ENCODE measurements around the gene C2orf76. TPM values are rescaled to one million over a fixed set of nuclear protein-coding genes. Genes with fewer than 3 reads are reported as not detected.

The C2orf76 gene
- polyA plus RNA-seq, 1 of the 3 experiments (the other 2 are of a cell fraction): 6.0 TPM

GRCh38 chr2:119265693-119266066 lies 101.0 kb downstream of the C2orf76 start:
- H3K9ac ChIP-seq: no peak overlapping the region
- no peaks in the 10 kb centered on the region for H3K79me2 ChIP-seq (ENCODE audit: insufficient read depth)
- H3F3A ChIP-seq (replicated peaks; ENCODE audit: insufficient read depth): no peaks in the 10 kb centered on the region
- no peaks in the 10 kb centered on the region for H3K9me3 ChIP-seq
- no peak overlapping the region for H2AFZ ChIP-seq (ENCODE audit: low read depth)
- POLR2A ChIA-PET: no interaction called here
- no peak overlapping the region for H3K4me3 ChIP-seq (ENCODE audit: low read depth in 2 of 2, low read length in 1 of 2)
- H3K9me2 ChIP-seq: no peaks in the 10 kb centered on the region
- no peaks in the 10 kb centered on the region for H3K4me1 ChIP-seq (ENCODE audit: control insufficient read depth in 1 of 2, insufficient read depth in 2 of 2, low read depth in 1 of 2, low read length in 1 of 2)
- WGBS (ENCODE audit: low lambda C conversion rate): 80% methylated on average over 6 of the region's 6 CpGs
- no peaks in the 10 kb centered on the region for H3K27me3 ChIP-seq (ENCODE audit: insufficient read depth)
- no peak overlapping the region for H3K4me2 ChIP-seq
- no peak overlapping the region for H3K27ac ChIP-seq (ENCODE audit: low read depth in 2 of 2, low read length in 1 of 2)
- no peaks in the 10 kb centered on the region for H3K36me3 ChIP-seq (replicated peaks in 1 of 2; ENCODE audit: control insufficient read depth in 1 of 2, insufficient read depth in 2 of 2, low read length in 1 of 2)
- TF ChIP-seq RXRA (IDR thresholded peaks at IDR 0.05; ENCODE audit: borderline replicate concordance, low read depth) (no peak), USF2 (IDR thresholded peaks at IDR 0.05; ENCODE audit: borderline replicate concordance, low read depth, low read length) (no peak), ELF1 (IDR thresholded peaks at IDR 0.05) (no peak), MXI1 (IDR thresholded peaks at IDR 0.05; ENCODE audit: low read depth, low read length) (no peak), REST (IDR thresholded peaks at IDR 0.05; ENCODE audit: low read depth, low read length) (no peak), SMC3 (IDR thresholded peaks at IDR 0.05; ENCODE audit: low read depth, low read length) (no peak), GATA2 (CRISPR knock-in tag; IDR thresholded peaks at IDR 0.05) (no peak), CHD2 (IDR thresholded peaks at IDR 0.05; ENCODE audit: low read length, partially characterized antibody) (no peak), TEAD4 (IDR thresholded peaks at IDR 0.05; ENCODE audit: borderline replicate concordance, insufficient read depth) (no peak), RFX5 (IDR thresholded peaks at IDR 0.05; ENCODE audit: low read length) (no peak), FOXJ3 (CRISPR knock-in tag; IDR thresholded peaks at IDR 0.05) (no peak)
- TF ChIP-seq, protein P1, sequence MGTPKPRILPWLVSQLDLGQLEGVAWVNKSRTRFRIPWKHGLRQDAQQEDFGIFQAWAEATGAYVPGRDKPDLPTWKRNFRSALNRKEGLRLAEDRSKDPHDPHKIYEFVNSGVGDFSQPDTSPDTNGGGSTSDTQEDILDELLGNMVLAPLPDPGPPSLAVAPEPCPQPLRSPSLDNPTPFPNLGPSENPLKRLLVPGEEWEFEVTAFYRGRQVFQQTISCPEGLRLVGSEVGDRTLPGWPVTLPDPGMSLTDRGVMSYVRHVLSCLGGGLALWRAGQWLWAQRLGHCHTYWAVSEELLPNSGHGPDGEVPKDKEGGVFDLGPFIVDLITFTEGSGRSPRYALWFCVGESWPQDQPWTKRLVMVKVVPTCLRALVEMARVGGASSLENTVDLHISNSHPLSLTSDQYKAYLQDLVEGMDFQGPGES (IDR thresholded peaks at IDR 0.05; ENCODE audit: low read depth, low read length): no peak
- TF ChIP-seq, protein P2, sequence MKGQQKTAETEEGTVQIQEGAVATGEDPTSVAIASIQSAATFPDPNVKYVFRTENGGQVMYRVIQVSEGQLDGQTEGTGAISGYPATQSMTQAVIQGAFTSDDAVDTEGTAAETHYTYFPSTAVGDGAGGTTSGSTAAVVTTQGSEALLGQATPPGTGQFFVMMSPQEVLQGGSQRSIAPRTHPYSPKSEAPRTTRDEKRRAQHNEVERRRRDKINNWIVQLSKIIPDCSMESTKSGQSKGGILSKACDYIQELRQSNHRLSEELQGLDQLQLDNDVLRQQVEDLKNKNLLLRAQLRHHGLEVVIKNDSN (IDR thresholded peaks at IDR 0.05; ENCODE audit: borderline replicate concordance, low read depth): no peak
- no peak for DNase-seq
- CTCF ChIA-PET: interaction anchor here (0.6 to 3.3 kb wide), 13 partner anchors 11 to 254 kb away, joined by 3 to 25 read pairs (median 4); no protein-coding TSS in a partner anchor
- H4K20me1 ChIP-seq (ENCODE audit: insufficient read depth): no peaks in the 10 kb centered on the region
